Measurements from ENCODE around the gene LDHA. TPM values are rescaled to one million over a fixed set of nuclear protein-coding genes. Genes with fewer than 3 reads are reported as not detected.

Gene LDHA
- polyA plus RNA-seq, 3 donors, result 191 to 501 (median 438) TPM

- TF ChIP-seq, protein P1, sequence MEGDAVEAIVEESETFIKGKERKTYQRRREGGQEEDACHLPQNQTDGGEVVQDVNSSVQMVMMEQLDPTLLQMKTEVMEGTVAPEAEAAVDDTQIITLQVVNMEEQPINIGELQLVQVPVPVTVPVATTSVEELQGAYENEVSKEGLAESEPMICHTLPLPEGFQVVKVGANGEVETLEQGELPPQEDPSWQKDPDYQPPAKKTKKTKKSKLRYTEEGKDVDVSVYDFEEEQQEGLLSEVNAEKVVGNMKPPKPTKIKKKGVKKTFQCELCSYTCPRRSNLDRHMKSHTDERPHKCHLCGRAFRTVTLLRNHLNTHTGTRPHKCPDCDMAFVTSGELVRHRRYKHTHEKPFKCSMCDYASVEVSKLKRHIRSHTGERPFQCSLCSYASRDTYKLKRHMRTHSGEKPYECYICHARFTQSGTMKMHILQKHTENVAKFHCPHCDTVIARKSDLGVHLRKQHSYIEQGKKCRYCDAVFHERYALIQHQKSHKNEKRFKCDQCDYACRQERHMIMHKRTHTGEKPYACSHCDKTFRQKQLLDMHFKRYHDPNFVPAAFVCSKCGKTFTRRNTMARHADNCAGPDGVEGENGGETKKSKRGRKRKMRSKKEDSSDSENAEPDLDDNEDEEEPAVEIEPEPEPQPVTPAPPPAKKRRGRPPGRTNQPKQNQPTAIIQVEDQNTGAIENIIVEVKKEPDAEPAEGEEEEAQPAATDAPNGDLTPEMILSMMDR (IDR thresholded peaks at IDR 0.05), result no peak
- no peak overlapping the region for H3K27ac ChIP-seq (ENCODE audit: low read depth in 1 of 2, low read length in 2 of 2)
- H3K4me1 Mint-ChIP-seq, result no peaks in the 10 kb centered on the region
- no peak for DNase-seq
- H3K4me2 ChIP-seq (replicated peaks; ENCODE audit: extremely low read depth, low read length, poor library complexity, severe bottlenecking), result no peak overlapping the region
- H3K36me3 Mint-ChIP-seq, result peaks cover 61 to 82% of the 10 kb centered on the region in 2 donors
- H3K27ac Mint-ChIP-seq, result no peak overlapping the region
- H3K4me3 ChIP-seq (replicated peaks in 1 of 3; ENCODE audit: low read depth in 2 of 3, low read length in 3 of 3), result no peak overlapping the region
- H3K4me3 Mint-ChIP-seq, result no peak overlapping the region
- H4K20me1 ChIP-seq (ENCODE audit: insufficient read depth, low read length), result peaks cover 6% of the 10 kb centered on the region
- H3K79me2 ChIP-seq (ENCODE audit: insufficient read depth, low read length), result no peaks in the 10 kb centered on the region
- no peak overlapping the region for H3K9ac ChIP-seq (ENCODE audit: insufficient read depth, low read length, poor library complexity, severe bottlenecking)
- 75% methylated on average over 1 of the region's 5 CpGs for WGBS (ENCODE audit: insufficient coverage)
- H3K27me3 ChIP-seq (ENCODE audit: control insufficient read depth in 2 of 2, insufficient read depth in 2 of 2, low read length in 2 of 2), result no peaks in the 10 kb centered on the region
- no peak overlapping the region for H2AFZ ChIP-seq (ENCODE audit: insufficient read depth, low read depth, low read length, poor library complexity, severe bottlenecking)
- intact Hi-C loops (cut with micrococcal nuclease), result no loop called here
- H3K4me1 ChIP-seq (ENCODE audit: control insufficient read depth in 1 of 2, insufficient read depth in 2 of 2, low read length in 2 of 2), result no peaks in the 10 kb centered on the region
- H3K9me3 Mint-ChIP-seq, result no peaks in the 10 kb centered on the region
- no peaks in the 10 kb centered on the region for H3K27me3 Mint-ChIP-seq (ENCODE audit: low read depth in 3 of 3)
- H3K9me3 ChIP-seq (replicated peaks in 1 of 2; ENCODE audit: control insufficient read depth in 1 of 2, insufficient read depth in 1 of 2, low read length in 2 of 2), result no peaks in the 10 kb centered on the region
- peaks cover 66 to 98% of the 10 kb centered on the region in 2 donors for H3K36me3 ChIP-seq (replicated peaks in 1 of 2; ENCODE audit: control insufficient read depth in 1 of 2, insufficient read depth in 2 of 2, low read length in 2 of 2)
These were observed 46.8 kb upstream of the LDHA start for GRCh38 chr11:18347471-18348125.

DNA sequence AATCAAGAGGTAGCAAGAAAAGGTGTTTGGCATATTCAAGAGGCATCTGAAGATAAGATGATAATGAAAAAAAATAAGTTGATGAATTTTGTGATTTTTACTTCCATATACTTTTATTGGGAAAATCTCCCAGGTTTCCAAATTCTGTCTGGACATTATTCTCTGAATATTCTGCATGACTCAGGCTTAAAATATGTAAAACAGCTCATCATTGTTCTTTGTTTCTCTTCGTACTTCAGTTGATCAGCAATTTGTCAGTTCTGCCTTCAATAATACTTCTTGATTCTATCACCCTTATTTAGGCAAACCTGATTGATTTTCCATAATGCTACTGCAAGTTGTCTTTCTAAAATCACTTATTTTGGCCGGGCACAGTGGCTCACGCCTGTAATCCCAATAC, 41.8 kb upstream of the LDHA start:
- no peaks in the 10 kb centered on the region for H3K9me3 ChIP-seq (replicated peaks in 1 of 2; ENCODE audit: control insufficient read depth in 1 of 2, insufficient read depth in 1 of 2, low read length in 2 of 2)
- H3K27ac ChIP-seq (ENCODE audit: low read depth in 1 of 2, low read length in 2 of 2), result no peak overlapping the region
- H3K27me3 ChIP-seq (ENCODE audit: control insufficient read depth in 2 of 2, insufficient read depth in 2 of 2, low read length in 2 of 2), result no peaks in the 10 kb centered on the region
- H3K4me2 ChIP-seq (replicated peaks; ENCODE audit: extremely low read depth, low read length, poor library complexity, severe bottlenecking), result no peak overlapping the region
- Mint-ChIP-seq H3K27me3 (ENCODE audit: low read depth in 3 of 3) (peaks cover 0 to 2% (median 0%) of the 10 kb centered on the region in 3 donors), H3K9me3 (no peaks in the 10 kb centered on the region), H3K4me3 (no peak overlapping the region), H3K27ac (no peak overlapping the region), H3K4me1 (no peaks in the 10 kb centered on the region), H3K36me3 (peaks cover 64 to 84% of the 10 kb centered on the region in 2 donors)
- peaks cover 74 to 95% of the 10 kb centered on the region in 2 donors for H3K36me3 ChIP-seq (replicated peaks in 1 of 2; ENCODE audit: control insufficient read depth in 1 of 2, insufficient read depth in 2 of 2, low read length in 2 of 2)
- no peak overlapping the region for H2AFZ ChIP-seq (ENCODE audit: insufficient read depth, low read depth, low read length, poor library complexity, severe bottlenecking)
- H3K4me3 ChIP-seq (replicated peaks in 1 of 3; ENCODE audit: low read depth in 2 of 3, low read length in 3 of 3), result no peak overlapping the region
- no peaks in the 10 kb centered on the region for H3K4me1 ChIP-seq (ENCODE audit: control insufficient read depth in 1 of 2, insufficient read depth in 2 of 2, low read length in 2 of 2)
- TF ChIP-seq, protein P1 (IDR thresholded peaks at IDR 0.05), result no peak
- no peaks in the 10 kb centered on the region for H3K79me2 ChIP-seq (ENCODE audit: insufficient read depth, low read length)
- 94% methylated on average over 3 of the region's 3 CpGs for WGBS (ENCODE audit: insufficient coverage)
- intact Hi-C loops (cut with micrococcal nuclease), result no loop called here
- no peak overlapping the region for H3K9ac ChIP-seq (ENCODE audit: insufficient read depth, low read length, poor library complexity, severe bottlenecking)
- H4K20me1 ChIP-seq (ENCODE audit: insufficient read depth, low read length), result no peaks in the 10 kb centered on the region
- DNase-seq, result no peak
